Liver (tissue), 9 donors: Measurements from ENCODE around the gene RDX. TPM values are rescaled to one million over a fixed set of nuclear protein-coding genes. Genes with fewer than 3 reads are reported as not detected.
"Not testable (repeated sequence)": the region's sequence is repeated elsewhere in the genome, so short reads cannot be mapped to it uniquely, and the experiment has no call there.

Experiments
- DNase-seq: peaks from one replicate; pipeline ENCODE4 v3.0.0-alpha.2; 2017; ENCODE audit warnings: low spot score
- H3K27ac ChIP-seq, 2 donors: one replicate each; pipeline ENCODE4 v1.7.0; 2013; ENCODE audit warnings: inconsistent platforms in 2 of 2, low read length in 2 of 2, control low read depth in 1 of 2, low read depth in 1 of 2, mild to moderate bottlenecking in 1 of 2
- H3K27me3 ChIP-seq, 4 donors: one replicate each; pipeline versions ENCODE4 v1.6.1 to v1.7.0; 2013; ENCODE audit warnings: low read length in 3 of 4, inconsistent platforms in 1 of 4, mild to moderate bottlenecking in 1 of 4, moderate library complexity in 1 of 4; ENCODE audit not compliant: control insufficient read depth in 4 of 4, insufficient read depth in 4 of 4
- H3K36me3 ChIP-seq, 4 donors: one replicate each; pipeline versions ENCODE4 v1.6.1 to v1.7.0; 2013; ENCODE audit warnings: low read length in 3 of 4, mild to moderate bottlenecking in 3 of 4, low read depth in 1 of 4, moderate library complexity in 1 of 4; ENCODE audit not compliant: control insufficient read depth in 4 of 4, insufficient read depth in 3 of 4
- H3K4me1 ChIP-seq, 4 donors: one replicate each; pipeline versions ENCODE4 v1.6.1 to v1.7.0; 2013; ENCODE audit warnings: low read length in 3 of 4, mild to moderate bottlenecking in 3 of 4, moderate library complexity in 1 of 4; ENCODE audit not compliant: control insufficient read depth in 4 of 4, insufficient read depth in 4 of 4
- H3K4me3 ChIP-seq, 3 donors: one replicate each; pipeline versions ENCODE4 v1.6.1 to v1.7.0; 2013; ENCODE audit warnings: low read length in 3 of 3, control low read depth in 1 of 3, low read depth in 1 of 3, mild to moderate bottlenecking in 1 of 3
- H3K9ac ChIP-seq, 2 donors: one replicate each; pipeline ENCODE4 v1.7.0; 2013; ENCODE audit warnings: low read length in 2 of 2, mild to moderate bottlenecking in 2 of 2, moderate library complexity in 2 of 2, control low read depth in 1 of 2, low read depth in 1 of 2
- H3K9me3 ChIP-seq, 4 donors: one replicate each; pipeline versions ENCODE4 v1.6.1 to v1.7.0; 2013; ENCODE audit warnings: low read length in 3 of 4; ENCODE audit not compliant: control insufficient read depth in 4 of 4
- EGR1 ChIP-seq, 2 donors: IDR thresholded peaks; 2 replicates each; pipeline ENCODE4 v1.6.1; 2016 to 2018; ENCODE audit warnings: antibody characterized with exemption in 2 of 2, low read depth in 2 of 2
- FOXA1 ChIP-seq: IDR thresholded peaks from 2 replicates; pipeline ENCODE4 v1.6.1; 2016; ENCODE audit warnings: antibody characterized with exemption
- FOXA2 ChIP-seq: IDR thresholded peaks from 2 replicates; pipeline ENCODE4 v1.6.1; 2016; ENCODE audit warnings: antibody characterized with exemption
- GABPA ChIP-seq, 2 donors: IDR thresholded peaks in 1 of 2; conservative IDR thresholded peaks in 1 of 2; 2 replicates each; pipeline ENCODE4 v1.6.1; 2016; ENCODE audit warnings: antibody characterized with exemption in 2 of 2, mild to moderate bottlenecking in 1 of 2, moderate library complexity in 1 of 2
- HNF4A ChIP-seq, 2 donors: conservative IDR thresholded peaks; 2 replicates each; pipeline ENCODE4 v1.6.1; 2016; ENCODE audit warnings: antibody characterized with exemption in 2 of 2, mild to moderate bottlenecking in 2 of 2
- HNF4G ChIP-seq: IDR thresholded peaks from 2 replicates; pipeline ENCODE4 v1.6.1; 2016; ENCODE audit warnings: antibody characterized with exemption
- JUND ChIP-seq, 2 donors: IDR thresholded peaks; 2 replicates each; pipeline ENCODE4 v1.6.1; 2016; ENCODE audit warnings: antibody characterized with exemption in 2 of 2
- RAD21 ChIP-seq, 2 donors: IDR thresholded peaks; 2 replicates each; pipeline ENCODE4 v1.6.1; 2016; ENCODE audit warnings: antibody characterized with exemption in 2 of 2, mild to moderate bottlenecking in 2 of 2
- RXRA ChIP-seq, 2 donors: IDR thresholded peaks; 2 replicates each; pipeline ENCODE4 v1.6.1; 2017 to 2018; ENCODE audit warnings: antibody characterized with exemption in 2 of 2, mild to moderate bottlenecking in 1 of 2
- TAF1 ChIP-seq: conservative IDR thresholded peaks from 2 replicates; pipeline ENCODE4 v1.6.1; 2016; ENCODE audit warnings: antibody characterized with exemption, mild to moderate bottlenecking
- YY1 ChIP-seq: IDR thresholded peaks from 2 replicates; pipeline ENCODE4 v1.6.1; 2016; ENCODE audit warnings: antibody characterized with exemption, mild to moderate bottlenecking
- WGBS: extraction: QIAGEN DNeasy Blood & Tissue Kit; methylation state at CpG from one replicate; pipeline ENCODE4 v1.1.7; 2013; 5-methylcytosine and 5-hydroxymethylcytosine counted together
- polyA plus RNA-seq, 2 donors: library from polyadenylated mRNA; stranded (reverse) in 1 of 2; unstranded in 1 of 2; fragments of 200-250 nt in 1 of 2; fragments of >200 nt in 1 of 2; fragmentation: Nextera tagmentation in 1 of 2; extraction: Ambion mirVana in 1 of 2; gene quantifications; one replicate each; pipeline versions ENCODE4 v1.2.1 to v1.2.3, GENCODE V29; 2013 to 2015
- total RNA-seq, 2 donors: library from RNA; depleted of rRNA; stranded (reverse); fragments of >200 nt; gene quantifications; one replicate each; pipeline ENCODE4 v1.2.3, GENCODE V29; 2014
- TF ChIP-seq, protein P1 (sequence below): IDR thresholded peaks from 2 replicates; pipeline ENCODE4 v1.6.1; 2016; ENCODE audit warnings: antibody characterized with exemption
- TF ChIP-seq, protein P2 (sequence below): IDR thresholded peaks from 2 replicates; pipeline ENCODE4 v1.6.1; 2016; ENCODE audit warnings: antibody characterized with exemption, mild to moderate bottlenecking
- TF ChIP-seq, protein P3 (sequence below): fragments of 150-350 bp; IDR thresholded peaks from 2 replicates; pipeline ENCODE4 v1.5.1; 2017; ENCODE audit warnings: improper control_type of control experiment, low read depth, low read length; ENCODE audit not compliant: missing input control
- TF ChIP-seq, protein P4 (sequence below): IDR thresholded peaks from 2 replicates; pipeline ENCODE4 v1.6.1; 2016; ENCODE audit warnings: antibody characterized with exemption
- TF ChIP-seq, protein P5 (sequence below): IDR thresholded peaks from 2 replicates; pipeline ENCODE4 v1.6.1; 2016; ENCODE audit warnings: antibody characterized with exemption
- donor health status: healthy.
- donor health status: healthy.
- donor health status: healthy.
- donor health status: healthy.
- donor health status: healthy.

RDX gene
- total and polyA plus RNA-seq, 4 donors, result 19.9 to 116 (median 53.9) TPM

DNA sequence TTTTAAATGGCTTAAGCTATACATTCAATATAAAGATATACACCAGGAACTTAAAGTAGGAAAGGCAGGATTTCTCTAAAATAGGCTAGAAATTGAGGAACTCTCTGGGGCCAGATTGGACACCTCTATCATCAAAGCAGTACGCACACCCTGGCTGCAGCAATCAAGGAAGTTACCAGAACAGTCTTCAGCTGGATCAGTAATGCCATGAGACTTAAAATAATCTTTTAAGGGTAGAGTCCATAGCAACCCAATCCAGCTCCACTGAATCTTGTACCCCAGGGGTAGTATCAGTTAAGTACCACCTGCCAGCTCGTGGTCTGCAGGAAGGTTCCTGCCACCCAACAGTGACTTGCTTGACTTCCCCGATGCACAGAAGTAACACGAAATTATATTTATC is 3.0 kb downstream of the RDX start:
- Histone ChIP-seq H3K27me3 (no peaks in the 10 kb centered on the region), H3K9me3 (no peaks in the 10 kb centered on the region), H3K36me3 (peaks cover 0 to 2% (median 0%) of the 10 kb centered on the region in 4 donors), H3K9ac (no peak overlapping the region), H3K27ac (no peak overlapping the region), H3K4me1 (peaks cover 8 to 41% (median 29%) of the 10 kb centered on the region in 4 donors), H3K4me3 (no peak overlapping the region)
- TF ChIP-seq FOXA2 (no peak), YY1 (no peak), GABPA (IDR thresholded peaks at IDR 0.05 in 1 of 2, conservative IDR thresholded peaks at IDR 0.05 in 1 of 2) (no peak), RAD21 (IDR thresholded peaks at IDR 0.05) (no peak), FOXA1 (no peak), TAF1 (no peak), JUND (IDR thresholded peaks at IDR 0.05) (no peak), HNF4A (conservative IDR thresholded peaks at IDR 0.05) (no peak), RXRA (IDR thresholded peaks at IDR 0.05) (no peak), HNF4G (no peak), EGR1 (IDR thresholded peaks at IDR 0.05; ENCODE audit: low read depth in 2 of 2) (no peak)
- TF ChIP-seq, protein P1, sequence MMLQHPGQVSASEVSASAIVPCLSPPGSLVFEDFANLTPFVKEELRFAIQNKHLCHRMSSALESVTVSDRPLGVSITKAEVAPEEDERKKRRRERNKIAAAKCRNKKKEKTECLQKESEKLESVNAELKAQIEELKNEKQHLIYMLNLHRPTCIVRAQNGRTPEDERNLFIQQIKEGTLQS, result no peak
- TF ChIP-seq, protein P2, sequence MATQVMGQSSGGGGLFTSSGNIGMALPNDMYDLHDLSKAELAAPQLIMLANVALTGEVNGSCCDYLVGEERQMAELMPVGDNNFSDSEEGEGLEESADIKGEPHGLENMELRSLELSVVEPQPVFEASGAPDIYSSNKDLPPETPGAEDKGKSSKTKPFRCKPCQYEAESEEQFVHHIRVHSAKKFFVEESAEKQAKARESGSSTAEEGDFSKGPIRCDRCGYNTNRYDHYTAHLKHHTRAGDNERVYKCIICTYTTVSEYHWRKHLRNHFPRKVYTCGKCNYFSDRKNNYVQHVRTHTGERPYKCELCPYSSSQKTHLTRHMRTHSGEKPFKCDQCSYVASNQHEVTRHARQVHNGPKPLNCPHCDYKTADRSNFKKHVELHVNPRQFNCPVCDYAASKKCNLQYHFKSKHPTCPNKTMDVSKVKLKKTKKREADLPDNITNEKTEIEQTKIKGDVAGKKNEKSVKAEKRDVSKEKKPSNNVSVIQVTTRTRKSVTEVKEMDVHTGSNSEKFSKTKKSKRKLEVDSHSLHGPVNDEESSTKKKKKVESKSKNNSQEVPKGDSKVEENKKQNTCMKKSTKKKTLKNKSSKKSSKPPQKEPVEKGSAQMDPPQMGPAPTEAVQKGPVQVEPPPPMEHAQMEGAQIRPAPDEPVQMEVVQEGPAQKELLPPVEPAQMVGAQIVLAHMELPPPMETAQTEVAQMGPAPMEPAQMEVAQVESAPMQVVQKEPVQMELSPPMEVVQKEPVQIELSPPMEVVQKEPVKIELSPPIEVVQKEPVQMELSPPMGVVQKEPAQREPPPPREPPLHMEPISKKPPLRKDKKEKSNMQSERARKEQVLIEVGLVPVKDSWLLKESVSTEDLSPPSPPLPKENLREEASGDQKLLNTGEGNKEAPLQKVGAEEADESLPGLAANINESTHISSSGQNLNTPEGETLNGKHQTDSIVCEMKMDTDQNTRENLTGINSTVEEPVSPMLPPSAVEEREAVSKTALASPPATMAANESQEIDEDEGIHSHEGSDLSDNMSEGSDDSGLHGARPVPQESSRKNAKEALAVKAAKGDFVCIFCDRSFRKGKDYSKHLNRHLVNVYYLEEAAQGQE, result no peak
- TF ChIP-seq, protein P3, sequence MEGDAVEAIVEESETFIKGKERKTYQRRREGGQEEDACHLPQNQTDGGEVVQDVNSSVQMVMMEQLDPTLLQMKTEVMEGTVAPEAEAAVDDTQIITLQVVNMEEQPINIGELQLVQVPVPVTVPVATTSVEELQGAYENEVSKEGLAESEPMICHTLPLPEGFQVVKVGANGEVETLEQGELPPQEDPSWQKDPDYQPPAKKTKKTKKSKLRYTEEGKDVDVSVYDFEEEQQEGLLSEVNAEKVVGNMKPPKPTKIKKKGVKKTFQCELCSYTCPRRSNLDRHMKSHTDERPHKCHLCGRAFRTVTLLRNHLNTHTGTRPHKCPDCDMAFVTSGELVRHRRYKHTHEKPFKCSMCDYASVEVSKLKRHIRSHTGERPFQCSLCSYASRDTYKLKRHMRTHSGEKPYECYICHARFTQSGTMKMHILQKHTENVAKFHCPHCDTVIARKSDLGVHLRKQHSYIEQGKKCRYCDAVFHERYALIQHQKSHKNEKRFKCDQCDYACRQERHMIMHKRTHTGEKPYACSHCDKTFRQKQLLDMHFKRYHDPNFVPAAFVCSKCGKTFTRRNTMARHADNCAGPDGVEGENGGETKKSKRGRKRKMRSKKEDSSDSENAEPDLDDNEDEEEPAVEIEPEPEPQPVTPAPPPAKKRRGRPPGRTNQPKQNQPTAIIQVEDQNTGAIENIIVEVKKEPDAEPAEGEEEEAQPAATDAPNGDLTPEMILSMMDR, result no peak
- TF ChIP-seq, protein P4, sequence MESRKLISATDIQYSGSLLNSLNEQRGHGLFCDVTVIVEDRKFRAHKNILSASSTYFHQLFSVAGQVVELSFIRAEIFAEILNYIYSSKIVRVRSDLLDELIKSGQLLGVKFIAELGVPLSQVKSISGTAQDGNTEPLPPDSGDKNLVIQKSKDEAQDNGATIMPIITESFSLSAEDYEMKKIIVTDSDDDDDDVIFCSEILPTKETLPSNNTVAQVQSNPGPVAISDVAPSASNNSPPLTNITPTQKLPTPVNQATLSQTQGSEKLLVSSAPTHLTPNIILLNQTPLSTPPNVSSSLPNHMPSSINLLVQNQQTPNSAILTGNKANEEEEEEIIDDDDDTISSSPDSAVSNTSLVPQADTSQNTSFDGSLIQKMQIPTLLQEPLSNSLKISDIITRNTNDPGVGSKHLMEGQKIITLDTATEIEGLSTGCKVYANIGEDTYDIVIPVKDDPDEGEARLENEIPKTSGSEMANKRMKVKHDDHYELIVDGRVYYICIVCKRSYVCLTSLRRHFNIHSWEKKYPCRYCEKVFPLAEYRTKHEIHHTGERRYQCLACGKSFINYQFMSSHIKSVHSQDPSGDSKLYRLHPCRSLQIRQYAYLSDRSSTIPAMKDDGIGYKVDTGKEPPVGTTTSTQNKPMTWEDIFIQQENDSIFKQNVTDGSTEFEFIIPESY, result no peak
- TF ChIP-seq, protein P5, sequence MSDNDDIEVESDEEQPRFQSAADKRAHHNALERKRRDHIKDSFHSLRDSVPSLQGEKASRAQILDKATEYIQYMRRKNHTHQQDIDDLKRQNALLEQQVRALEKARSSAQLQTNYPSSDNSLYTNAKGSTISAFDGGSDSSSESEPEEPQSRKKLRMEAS, result no peak
- 70% methylated on average over 4 of the region's 4 CpGs for WGBS
- no peak for DNase-seq

DNA sequence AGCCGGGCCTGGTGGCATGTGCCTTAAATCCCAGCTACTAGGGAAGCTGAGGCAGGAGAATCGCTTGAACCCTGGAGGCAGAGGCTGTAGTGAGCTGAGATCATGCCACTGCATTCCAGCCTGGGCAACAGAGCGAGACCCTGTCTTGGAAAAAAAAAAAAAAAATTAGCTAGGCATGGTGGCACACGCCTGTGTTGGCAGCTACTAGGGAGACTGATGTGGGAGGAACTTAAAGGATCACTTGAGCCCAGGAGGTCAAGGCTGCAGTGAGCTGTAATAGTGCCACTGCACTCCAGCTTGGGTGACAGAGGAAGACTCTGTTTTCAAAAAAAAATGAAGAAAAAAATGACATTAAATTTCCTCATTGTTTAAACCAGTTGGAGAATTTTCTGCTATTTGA is 4.3 kb downstream of the RDX start:
- not testable (repeated sequence) for H3K36me3 ChIP-seq, H3K27ac ChIP-seq, DNase-seq, H3K4me3 ChIP-seq, H3K9ac ChIP-seq, H3K9me3 ChIP-seq, H3K27me3 ChIP-seq
- 85% methylated on average over 4 of the region's 4 CpGs for WGBS
- peaks cover 7 to 32% (median 20%) of the 10 kb centered on the region in 4 donors for H3K4me1 ChIP-seq
